Measurements from ENCODE around the gene KAT2B. TPM values are rescaled to one million over a fixed set of nuclear protein-coding genes. Genes with fewer than 3 reads are reported as not detected.

KAT2B gene
- polyA plus RNA-seq, 3 donors, result 21.8 to 27.4 (median 22.8) TPM

GRCh38 chr3:20173844-20174410 lies 133.7 kb downstream of the KAT2B start:
- DNase-seq (ENCODE audit: extremely low read depth in 1 of 11, low read depth in 9 of 11, low spot score in 4 of 11), result no peak

DNA sequence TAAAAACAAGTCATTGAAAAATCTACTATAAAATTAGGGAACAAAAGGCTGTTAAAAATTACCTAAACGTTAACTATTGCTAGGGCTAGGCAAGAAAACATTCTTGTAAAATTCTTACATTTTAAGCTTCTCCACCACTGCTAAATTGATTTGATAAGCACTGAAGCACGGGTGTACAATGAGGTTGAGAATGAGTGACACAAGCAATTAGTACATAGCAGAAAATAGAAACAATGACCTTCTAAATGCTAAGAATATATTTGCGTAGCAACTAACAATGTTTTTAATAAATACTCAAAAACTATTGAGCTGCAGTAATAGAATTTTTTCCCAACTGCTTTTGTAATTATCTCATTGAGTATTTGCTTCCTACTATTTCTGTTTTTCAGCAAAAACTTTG lies 141.0 kb downstream of the KAT2B start:
- no peak for DNase-seq (ENCODE audit: extremely low read depth in 1 of 11, low read depth in 9 of 11, low spot score in 4 of 11)

- DNase-seq (ENCODE audit: extremely low read depth in 1 of 11, low read depth in 9 of 11, low spot score in 4 of 11), result no peak
Measured at GRCh38 chr3:20182206-20182605, 142.0 kb downstream of the KAT2B start.

GRCh38 chr3:20185331-20185678 lies 145.1 kb downstream of the KAT2B start:
- DNase-seq (ENCODE audit: extremely low read depth in 1 of 11, low read depth in 9 of 11, low spot score in 4 of 11), result peak in 3 of 11 donors; percentile 5 to 8 (median 6)

GRCh38 chr3:20185679-20186599 lies 145.7 kb downstream of the KAT2B start, which contains the start of gene SGO1:
Gene SGO1 (minus strand): TSS chr3:20186206. CDS start chr3:20184027, 2,179 bp downstream.
- peak; percentile 95 to 99 (median 97) for DNase-seq (ENCODE audit: extremely low read depth in 1 of 11, low read depth in 9 of 11, low spot score in 4 of 11)

- DNase-seq (ENCODE audit: extremely low read depth in 1 of 11, low read depth in 9 of 11, low spot score in 4 of 11), result peak in 3 of 11 donors; percentile 3 to 14 (median 5)
Measured at GRCh38 chr3:20186600-20187004, 146.4 kb downstream of the KAT2B start.

DNA sequence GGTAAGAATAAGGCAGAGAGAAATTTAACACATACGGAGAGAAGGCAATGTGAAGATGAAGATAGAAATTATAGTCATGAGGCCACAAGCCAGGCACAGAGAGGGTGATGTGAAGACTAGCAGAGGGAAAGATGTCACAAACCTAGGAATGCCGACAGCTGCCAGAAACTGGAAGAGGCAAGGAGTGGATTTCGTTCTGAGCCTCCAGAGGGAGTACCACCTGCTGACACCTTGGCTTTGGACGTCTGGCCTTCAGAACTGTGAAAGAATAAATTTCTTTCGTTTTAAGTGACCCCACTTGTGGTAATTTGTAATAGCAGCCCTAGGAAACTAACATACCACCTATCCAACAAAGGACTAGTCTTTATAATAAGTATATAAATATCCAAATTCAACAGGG lies 150.7 kb downstream of the KAT2B start:
- DNase-seq (ENCODE audit: extremely low read depth in 1 of 11, low read depth in 9 of 11, low spot score in 4 of 11), result no peak

DNA sequence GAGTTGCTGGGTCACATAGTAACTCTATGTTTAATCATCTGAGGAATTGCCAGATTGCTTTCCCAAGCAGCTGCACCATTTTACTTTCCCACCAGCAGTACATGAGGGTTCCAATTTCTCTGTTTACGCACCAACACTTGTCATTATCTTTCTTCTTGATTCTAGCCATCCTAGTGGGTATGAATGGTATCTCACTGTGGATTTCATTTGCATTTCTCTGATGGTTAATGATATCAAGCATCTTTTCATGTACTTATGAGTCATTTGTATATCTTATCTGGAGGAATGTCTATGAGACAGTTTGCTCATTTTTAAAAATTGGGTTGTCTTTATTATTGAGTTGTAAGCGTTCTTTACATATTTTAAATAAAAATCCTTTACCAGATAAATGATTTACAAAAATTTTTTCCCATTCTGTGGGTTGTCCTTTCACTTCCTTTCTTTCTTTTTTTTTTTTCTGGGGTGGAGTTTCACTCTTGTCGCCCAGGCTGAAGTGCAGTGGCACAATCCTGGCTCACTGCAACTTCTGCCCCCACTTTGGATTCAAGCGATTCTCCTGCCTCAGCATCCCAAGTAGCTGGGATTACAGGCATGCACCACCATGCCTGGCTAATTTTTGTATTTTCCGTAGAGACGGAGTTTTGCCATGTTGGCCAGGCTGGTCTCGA lies 154.7 kb downstream of the KAT2B start:
- no peak for DNase-seq (ENCODE audit: extremely low read depth in 1 of 11, low read depth in 9 of 11, low spot score in 4 of 11)

DNA sequence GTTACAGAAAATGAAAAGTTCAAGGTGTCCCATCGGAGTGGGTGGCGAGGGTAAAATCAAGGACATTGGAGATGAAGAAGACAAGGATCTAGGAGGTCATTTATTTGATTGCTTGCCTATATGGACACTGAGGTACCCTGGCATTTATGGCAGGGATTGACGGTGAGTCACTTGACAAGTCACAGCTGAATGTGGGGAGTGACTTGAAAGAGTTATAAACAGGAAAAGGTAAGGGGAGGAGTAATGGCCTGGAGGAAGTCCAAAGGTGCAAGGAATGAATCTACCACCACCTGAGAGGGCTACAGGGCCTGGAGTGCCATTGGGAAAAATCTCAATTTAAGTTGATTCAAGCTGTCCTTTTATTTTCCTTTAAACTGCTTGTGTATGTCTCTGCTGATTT lies 157.5 kb downstream of the KAT2B start:
- DNase-seq (ENCODE audit: extremely low read depth in 1 of 11, low read depth in 9 of 11, low spot score in 4 of 11), result no peak

DNA sequence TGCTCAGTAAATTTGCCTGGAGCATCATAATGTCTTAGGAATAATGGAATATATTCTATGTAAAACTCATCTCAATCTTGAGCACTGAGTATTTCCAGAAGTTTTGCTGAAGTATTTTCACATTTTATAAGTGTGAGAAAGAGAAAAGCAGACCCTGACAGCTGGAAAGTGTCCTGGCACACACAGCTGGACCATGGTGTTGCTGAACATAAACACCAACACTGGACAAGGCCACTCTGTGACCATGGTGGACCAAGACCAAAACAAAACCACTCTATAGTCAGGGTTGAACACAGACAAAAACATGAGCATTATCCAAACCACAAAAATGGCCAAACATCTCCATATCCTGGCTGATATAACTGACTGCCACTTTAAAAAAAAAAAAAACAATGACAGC lies 160.9 kb downstream of the KAT2B start:
- DNase-seq (ENCODE audit: extremely low read depth in 1 of 11, low read depth in 9 of 11, low spot score in 4 of 11), result no peak

Other genes with a start within 250 kb of the KAT2B start
- 1 to 10 TPM; 2.6 to 4.6 (median 4.3) TPM for gene EFHB, start 106.2 kb upstream of the KAT2B start, polyA plus RNA-seq (ENCODE audit: insufficient read length in 3 of 3)
- 10 to 100 TPM; 69.3 to 85.6 (median 69.6) TPM for gene RAB5A, start 93.3 kb upstream of the KAT2B start, polyA plus RNA-seq (ENCODE audit: insufficient read length in 3 of 3)
- gene PP2D1, start 28.2 kb upstream of the KAT2B start, polyA plus RNA-seq (ENCODE audit: insufficient read length in 3 of 3), result 1 to 10 TPM in 1 of 3 donors, under 1 TPM in 2; 0.59 to 1.0 (median 0.59) TPM
- 10 to 100 TPM in 2 of 3 donors, 1 to 10 TPM in 1; 8.5 to 12.5 (median 10.7) TPM for gene SGO1, start 145.8 kb downstream of the KAT2B start, polyA plus RNA-seq (ENCODE audit: insufficient read length in 3 of 3)

All from renal cortex interstitium (tissue), 11 donors.